PC-3 (cell line): Measurements from ENCODE around the gene ESRRB. TPM values are rescaled to one million over a fixed set of nuclear protein-coding genes. Genes with fewer than 3 reads are reported as not detected.

Experiments
- ATAC-seq: fragments of 200-7000 bp; cut with Tn5 transposase; 2 replicates; pipeline ENCODE4 v1.9.1; 2020; ENCODE audit warnings: mild to moderate bottlenecking, moderate library complexity
- BruUV-seq: library from RNA; stranded (reverse); fragments of 400-500 nt; replicated peaks from 2 replicates; lab custom pipeline; 2021; lab: Mats Ljungman, UMichigan
- CTCF ChIA-PET: fragments of 300-600 bp; sonication (Branson Sonifier 250); formaldehyde crosslinking; loops from one replicate; lab custom pipeline; 2022; ENCODE audit warnings: antibody characterized with exemption; lab: Charles Lee
- POLR2A ChIA-PET: fragments of 300-600 bp; sonication (Branson Sonifier 250); formaldehyde crosslinking; loops from one replicate; lab custom pipeline; 2022; ENCODE audit warnings: antibody characterized with exemption; ENCODE audit not compliant: unreplicated experiment; lab: Charles Lee
- DNase-seq: peaks from one replicate; pipeline ENCODE4 v3.0.0-alpha.2; 2015
- H2AFZ ChIP-seq: fragments of 300-600 bp; sonication (generic); 2 replicates; pipeline ENCODE4 v1.6.0; 2016; ENCODE audit warnings: antibody characterized with exemption, low read length
- H3F3A ChIP-seq: fragments of 300-600 bp; sonication (generic); one replicate; pipeline ENCODE4 v1.6.0; 2017; ENCODE audit warnings: antibody characterized with exemption, low read length, control low read depth, mild to moderate bottlenecking; ENCODE audit not compliant: unreplicated experiment
- H3K27ac ChIP-seq: fragments of 300-600 bp; sonication (generic); 2 replicates; pipeline ENCODE4 v1.5.1; 2016; ENCODE audit warnings: mild to moderate bottlenecking, low read length
- H3K27me3 ChIP-seq: fragments of 300-600 bp; sonication (generic); 2 replicates; pipeline ENCODE4 v1.6.1; 2016; ENCODE audit warnings: low read length, mixed read lengths
- H3K36me3 ChIP-seq: fragments of 300-600 bp; sonication (generic); 2 replicates; pipeline ENCODE4 v1.6.1; 2016; ENCODE audit warnings: low read depth, mixed run types, low read length, mixed read lengths
- H3K4me1 ChIP-seq: fragments of 300-600 bp; sonication (generic); 2 replicates; pipeline ENCODE4 v1.5.1; 2016; ENCODE audit warnings: low read length; ENCODE audit not compliant: insufficient read depth
- H3K4me2 ChIP-seq: fragments of 300-600 bp; sonication (generic); 2 replicates; pipeline ENCODE4 v1.6.0; 2016; ENCODE audit warnings: low read length
- H3K4me3 ChIP-seq: fragments of 300-600 bp; sonication (generic); 2 replicates; pipeline ENCODE4 v1.5.1; 2016; ENCODE audit warnings: mild to moderate bottlenecking, low read length, mixed read lengths
- H3K79me2 ChIP-seq: fragments of 300-600 bp; sonication (generic); 2 replicates; pipeline ENCODE4 v1.6.1; 2017; ENCODE audit warnings: low read length, mixed read lengths
- H3K9ac ChIP-seq: fragments of 300-600 bp; sonication (generic); 2 replicates; pipeline ENCODE4 v1.6.0; 2016; ENCODE audit warnings: mild to moderate bottlenecking, low read length
- H3K9me2 ChIP-seq: fragments of 300-600 bp; sonication (generic); replicated peaks from 2 replicates; pipeline ENCODE4 v1.6.1; 2016; ENCODE audit warnings: mixed run types, low read length, mixed read lengths
- H3K9me3 ChIP-seq: fragments of 300-600 bp; sonication (generic); 2 replicates; pipeline ENCODE4 v1.6.1; 2016; ENCODE audit warnings: low read length, mixed read lengths
- H4K20me1 ChIP-seq: fragments of 300-600 bp; sonication (generic); 2 replicates; pipeline ENCODE4 v1.6.1; 2016; ENCODE audit warnings: low read length, mixed read lengths
- CTCF ChIP-seq: fragments of 300-600 bp; sonication (generic); conservative IDR thresholded peaks from 2 replicates; pipeline ENCODE4 v1.5.1; 2017; ENCODE audit warnings: antibody characterized with exemption, low read depth, mild to moderate bottlenecking, low read length
- EZH2 ChIP-seq: fragments of 300-600 bp; sonication (generic); IDR thresholded peaks from one replicate; pipeline ENCODE4 v1.6.1; 2017; ENCODE audit warnings: antibody characterized with exemption, mild to moderate bottlenecking, low read length; ENCODE audit not compliant: unreplicated experiment
- EZH2phosphoT487 ChIP-seq: fragments of 300-600 bp; sonication (generic); IDR thresholded peaks from 2 replicates; pipeline ENCODE4 v1.6.1; 2018; ENCODE audit warnings: mild to moderate bottlenecking, antibody characterized with exemption, low read length, borderline replicate concordance
- intact Hi-C: fragments of 100-400 bp; cut with micrococcal nuclease; formaldehyde crosslinking; loops from 2 replicates; pipeline ENCODE4 v1.9.0; 2023
- total RNA-seq: library from RNA; depleted of rRNA; stranded (reverse); fragments of >200 nt; gene quantifications from 2 replicates; pipeline ENCODE4 v1.2.3, GENCODE V29; 2014

Gene ESRRB
- total RNA-seq, 1 experiment from 2014 or later = not detected

DNA sequence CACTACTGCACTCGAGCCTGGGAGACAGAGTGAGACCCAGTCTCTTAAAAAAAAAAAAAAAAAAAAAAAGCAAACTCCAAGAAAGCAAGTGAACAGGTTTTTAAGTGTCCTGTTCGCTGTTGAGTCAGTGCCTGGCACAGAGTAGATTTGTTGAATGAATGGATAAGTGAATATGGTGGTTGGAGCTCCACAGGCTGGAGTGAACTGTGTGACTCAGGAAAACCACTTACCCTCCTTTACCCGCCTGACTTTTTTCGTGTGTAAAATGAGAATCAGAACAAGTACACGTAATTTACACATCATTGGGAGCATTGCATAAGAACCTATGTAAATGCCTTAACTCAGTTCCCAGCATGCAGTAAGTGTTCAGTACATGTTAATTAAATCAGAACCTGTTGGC lies 24.0 kb upstream of the ESRRB start:
- Histone ChIP-seq H4K20me1 (no peaks in the 10 kb centered on the region), H3K9me2 (no peaks in the 10 kb centered on the region), H3K79me2 (no peaks in the 10 kb centered on the region), H3K9me3 (no peaks in the 10 kb centered on the region), H2AFZ (no peak overlapping the region), H3K4me1 (peaks cover 6% of the 10 kb centered on the region), H3K4me2 (no peak overlapping the region), H3F3A (no peaks in the 10 kb centered on the region), H3K9ac (no peak overlapping the region), H3K27ac (no peak overlapping the region), H3K36me3 (no peaks in the 10 kb centered on the region), H3K4me3 (no peak overlapping the region), H3K27me3 (0 out of 2 replicates have a peak, but pooled peaks cover 3% of the 10 kb centered on the region)
- no peak for TF ChIP-seq EZH2
- intact Hi-C loops = loop anchor here (5.0 to 10.0 kb wide), 2 partner anchors 227 to 300 kb away; no protein-coding TSS in a partner anchor
- ChIA-PET POLR2A (no interaction called here), CTCF (interaction anchor here (0.7 to 0.8 kb wide), 2 partner anchors 301 to 345 kb away, joined by 6 to 9 read pairs; no protein-coding TSS in a partner anchor)
- DNase-seq (no peak), ATAC-seq (no peak)
- BruUV-seq = no TSS peak

- ATAC-seq = peak; percentile 51
- no TSS peak for BruUV-seq
- intact Hi-C loops = loop anchor here (5.0 to 10.0 kb wide), 2 partner anchors 228 to 300 kb away; no protein-coding TSS in a partner anchor
- Histone ChIP-seq H3K27ac (no peak overlapping the region), H4K20me1 (no peaks in the 10 kb centered on the region), H3K36me3 (no peaks in the 10 kb centered on the region), H3K27me3 (0 out of 2 replicates have a peak, but pooled peaks cover 6% of the 10 kb centered on the region), H3K4me2 (no peak overlapping the region; the same call in 1 of the 2 replicates), H3K79me2 (no peaks in the 10 kb centered on the region), H3K9me3 (no peaks in the 10 kb centered on the region), H2AFZ (peak overlapping the region; percentile 9; the same call in 1 of the 2 replicates), H3F3A (no peaks in the 10 kb centered on the region), H3K4me3 (no peak overlapping the region), H3K9ac (no peak overlapping the region), H3K9me2 (no peaks in the 10 kb centered on the region), H3K4me1 (peaks cover 6% of the 10 kb centered on the region)
- ChIA-PET CTCF (interaction anchor here (0.8 kb wide), 1 partner anchor 302 kb away, joined by 6 read pairs; no protein-coding TSS in a partner anchor), POLR2A (no interaction called here)
- TF ChIP-seq EZH2 (no peak), CTCF (peak; percentile 83), EZH2phosphoT487 (no peak)
- peak; percentile 30 for DNase-seq
These were observed 23.2 kb upstream of the ESRRB start for GRCh38 chr14:76352639-76353281.

DNA sequence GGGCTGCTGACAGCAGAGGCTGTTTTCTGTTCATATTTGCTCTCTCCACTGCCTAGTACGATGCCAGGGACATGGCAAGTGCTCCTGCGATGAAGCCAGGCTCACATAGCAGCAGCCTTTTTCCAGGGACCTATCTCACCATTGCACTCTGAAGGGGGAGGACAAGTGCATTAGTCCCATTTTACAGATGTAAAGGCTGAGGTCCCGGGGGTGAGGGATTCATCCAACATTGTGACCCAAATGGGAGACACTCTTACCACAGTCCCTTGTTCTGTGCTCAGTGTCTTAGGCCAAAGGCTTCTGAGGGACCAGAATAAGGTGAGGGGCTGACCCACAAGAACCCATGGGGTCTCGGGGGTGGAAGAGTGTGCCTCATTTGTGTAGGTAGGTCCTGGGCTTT lies 21.6 kb upstream of the ESRRB start:
- no peak overlapping the region for H3K27ac ChIP-seq
- H3K27me3 ChIP-seq = peaks cover 17% of the 10 kb centered on the region
- intact Hi-C loops = loop anchor here (5.0 to 10.0 kb wide), 2 partner anchors 230 to 302 kb away; no protein-coding TSS in a partner anchor
- CTCF ChIA-PET = no interaction called here
- H3K79me2 ChIP-seq = no peaks in the 10 kb centered on the region
- no peak overlapping the region for H3K4me2 ChIP-seq
- ATAC-seq (no peak), DNase-seq (no peak)
- no peaks in the 10 kb centered on the region for H4K20me1 ChIP-seq
- POLR2A ChIA-PET = no interaction called here
- H3K4me3 ChIP-seq = no peak overlapping the region
- H3K9ac ChIP-seq = no peak overlapping the region
- H3K9me3 ChIP-seq = no peaks in the 10 kb centered on the region
- H3F3A ChIP-seq = no peaks in the 10 kb centered on the region
- TF ChIP-seq EZH2 (no peak), EZH2phosphoT487 (no peak), CTCF (no peak)
- no peak overlapping the region for H2AFZ ChIP-seq
- no peaks in the 10 kb centered on the region for H3K4me1 ChIP-seq
- BruUV-seq = no TSS peak
- no peaks in the 10 kb centered on the region for H3K36me3 ChIP-seq
- no peaks in the 10 kb centered on the region for H3K9me2 ChIP-seq
